ENCODE measurements around the gene TBL3.

DNA sequence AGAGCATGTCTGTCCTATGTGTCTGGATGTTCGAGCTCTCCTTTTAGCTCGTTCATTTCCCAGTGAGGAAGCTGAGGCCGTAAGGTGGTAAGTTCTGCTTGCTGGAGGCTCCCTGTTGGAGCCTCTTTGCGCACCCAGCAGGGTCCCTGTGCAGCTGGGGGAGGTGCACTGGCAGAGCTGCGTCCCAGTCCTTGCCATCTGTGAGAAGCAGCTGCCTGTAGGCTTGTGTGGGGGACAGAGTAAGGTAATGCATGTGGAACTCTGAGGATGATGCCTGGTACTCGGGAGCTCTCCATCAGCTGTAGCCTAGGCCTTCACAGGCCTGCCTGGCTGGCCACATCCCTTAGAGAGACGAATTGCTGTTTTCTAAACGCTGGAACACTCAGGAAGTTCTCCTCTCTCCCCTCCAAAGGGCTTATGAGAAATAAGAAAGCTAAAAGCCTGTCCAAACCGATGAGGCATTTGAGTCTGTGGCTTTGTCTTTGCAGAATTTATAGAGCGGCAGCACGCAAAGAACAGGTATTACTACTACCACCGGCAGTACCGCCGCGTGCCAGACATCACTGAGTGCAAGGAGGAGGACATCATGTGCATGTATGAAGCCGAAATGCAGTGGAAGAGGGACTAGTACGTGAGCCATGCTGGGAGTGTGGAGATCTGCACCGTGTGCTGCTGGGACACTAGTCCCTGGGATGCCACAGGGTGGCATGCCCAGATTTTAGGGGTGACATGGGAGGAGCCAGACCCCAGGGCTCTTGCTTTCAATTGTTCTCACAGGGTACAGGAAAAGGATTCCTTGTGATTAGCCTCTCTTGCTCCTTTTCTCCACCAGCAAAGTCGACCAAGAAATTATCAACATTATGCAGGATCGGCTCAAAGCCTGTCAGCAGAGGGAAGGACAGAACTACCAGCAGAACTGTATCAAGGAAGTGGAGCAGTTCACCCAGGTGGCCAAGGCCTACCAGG, 10.9 kb upstream of the TBL3 start:
- TF ChIP-seq, protein P1, sequence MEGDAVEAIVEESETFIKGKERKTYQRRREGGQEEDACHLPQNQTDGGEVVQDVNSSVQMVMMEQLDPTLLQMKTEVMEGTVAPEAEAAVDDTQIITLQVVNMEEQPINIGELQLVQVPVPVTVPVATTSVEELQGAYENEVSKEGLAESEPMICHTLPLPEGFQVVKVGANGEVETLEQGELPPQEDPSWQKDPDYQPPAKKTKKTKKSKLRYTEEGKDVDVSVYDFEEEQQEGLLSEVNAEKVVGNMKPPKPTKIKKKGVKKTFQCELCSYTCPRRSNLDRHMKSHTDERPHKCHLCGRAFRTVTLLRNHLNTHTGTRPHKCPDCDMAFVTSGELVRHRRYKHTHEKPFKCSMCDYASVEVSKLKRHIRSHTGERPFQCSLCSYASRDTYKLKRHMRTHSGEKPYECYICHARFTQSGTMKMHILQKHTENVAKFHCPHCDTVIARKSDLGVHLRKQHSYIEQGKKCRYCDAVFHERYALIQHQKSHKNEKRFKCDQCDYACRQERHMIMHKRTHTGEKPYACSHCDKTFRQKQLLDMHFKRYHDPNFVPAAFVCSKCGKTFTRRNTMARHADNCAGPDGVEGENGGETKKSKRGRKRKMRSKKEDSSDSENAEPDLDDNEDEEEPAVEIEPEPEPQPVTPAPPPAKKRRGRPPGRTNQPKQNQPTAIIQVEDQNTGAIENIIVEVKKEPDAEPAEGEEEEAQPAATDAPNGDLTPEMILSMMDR (IDR thresholded peaks at IDR 0.05; ENCODE audit: low read length) = no peak
- TF ChIP-seq EZH2 (optimal IDR thresholded peaks at IDR 0.05; ENCODE audit: low read depth, low read length) = no peak

All from MM.1S (cell line).